DND-41 (cell line): ENCODE results near the gene AKR1B1.

Source experiments
- EZH2 ChIP-seq: IDR thresholded peaks from 3 replicates; pipeline ENCODE4 v1.6.1; 2012; ENCODE audit warnings: borderline replicate concordance, low read depth, mild to moderate bottlenecking, moderate library complexity, low read length, inconsistent platforms; ENCODE audit not compliant: severe bottlenecking
- TF ChIP-seq, protein P1 (sequence below): IDR thresholded peaks from 2 replicates; pipeline ENCODE4 v1.5.1; 2012; ENCODE audit warnings: borderline replicate concordance, low read length, moderate library complexity, mild to moderate bottlenecking; ENCODE audit not compliant: poor library complexity, severe bottlenecking; ENCODE audit errors: extremely low read depth

DNA sequence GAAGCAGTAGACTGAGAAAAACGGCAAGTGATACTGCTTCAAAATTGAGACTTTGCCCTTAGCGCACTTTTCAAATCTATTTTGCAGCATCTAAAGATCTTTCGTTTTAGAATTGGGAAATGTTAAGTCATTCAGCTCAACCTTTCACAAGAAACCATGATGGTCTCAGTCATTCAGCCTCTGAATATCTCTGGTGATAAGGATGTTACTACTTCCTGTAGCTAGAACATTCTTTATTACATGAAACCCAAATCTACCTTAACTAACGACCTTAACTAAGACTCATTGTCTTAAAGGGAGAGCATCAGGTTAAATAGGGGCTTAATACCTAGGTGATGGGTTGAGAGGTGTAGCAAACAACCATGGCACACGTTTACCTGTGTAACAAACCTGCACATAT, 42.1 kb upstream of the AKR1B1 start:
- TF ChIP-seq, protein P1, sequence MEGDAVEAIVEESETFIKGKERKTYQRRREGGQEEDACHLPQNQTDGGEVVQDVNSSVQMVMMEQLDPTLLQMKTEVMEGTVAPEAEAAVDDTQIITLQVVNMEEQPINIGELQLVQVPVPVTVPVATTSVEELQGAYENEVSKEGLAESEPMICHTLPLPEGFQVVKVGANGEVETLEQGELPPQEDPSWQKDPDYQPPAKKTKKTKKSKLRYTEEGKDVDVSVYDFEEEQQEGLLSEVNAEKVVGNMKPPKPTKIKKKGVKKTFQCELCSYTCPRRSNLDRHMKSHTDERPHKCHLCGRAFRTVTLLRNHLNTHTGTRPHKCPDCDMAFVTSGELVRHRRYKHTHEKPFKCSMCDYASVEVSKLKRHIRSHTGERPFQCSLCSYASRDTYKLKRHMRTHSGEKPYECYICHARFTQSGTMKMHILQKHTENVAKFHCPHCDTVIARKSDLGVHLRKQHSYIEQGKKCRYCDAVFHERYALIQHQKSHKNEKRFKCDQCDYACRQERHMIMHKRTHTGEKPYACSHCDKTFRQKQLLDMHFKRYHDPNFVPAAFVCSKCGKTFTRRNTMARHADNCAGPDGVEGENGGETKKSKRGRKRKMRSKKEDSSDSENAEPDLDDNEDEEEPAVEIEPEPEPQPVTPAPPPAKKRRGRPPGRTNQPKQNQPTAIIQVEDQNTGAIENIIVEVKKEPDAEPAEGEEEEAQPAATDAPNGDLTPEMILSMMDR, result no peak
- no peak for TF ChIP-seq EZH2
